K562 (cell line): ENCODE results near the gene GPR21. TPM values are rescaled to one million over a fixed set of nuclear protein-coding genes. Genes with fewer than 3 reads are reported as not detected.

Source experiments
- ATAC-seq: fragments of 200-7000 bp; cut with Tn5 transposase; 3 replicates; pipeline ENCODE4 v1.9.1; 2020; ENCODE audit warnings: moderate library complexity
- BruUV-seq: library from RNA; stranded (reverse); fragments of 400-500 nt; replicated peaks from 2 replicates; lab custom pipeline; 2021; lab: Mats Ljungman, UMichigan
- CTCF ChIA-PET: fragments of 300-600 bp; formaldehyde crosslinking; extraction: SDS; loops from one replicate; lab custom pipeline; 2021; ENCODE audit warnings: low intra/inter-chr PET ratio; lab: Yijun Ruan, JAX
- POLR2A ChIA-PET: fragments of 300-600, 350-650 bp; sonication (Branson Sonifier 250); formaldehyde crosslinking; extraction: SDS; loops from one replicate; lab custom pipeline; 2021; ENCODE audit warnings: antibody characterized with exemption, inconsistent platforms; lab: Yijun Ruan, JAX
- DNase-seq, 4 experiments: peaks; one replicate each; pipeline versions ENCODE4 v3.0.0 to v3.0.0-alpha.2; 2011 to 2018; ENCODE audit warnings: low spot score in 3 of 4, mixed read lengths in 3 of 4; ENCODE audit errors: extremely low read depth in 1 of 4
- FAIRE-seq: peaks from 2 replicates; lab custom pipeline; 2011; peaks lifted over from hg19 to GRCh38; lab: Jason Lieb, UNC
- H2AFZ ChIP-seq: 2 replicates; pipeline ENCODE4 v1.6.0; 2011; ENCODE audit warnings: low read depth, low read length, control low read depth, inconsistent platforms
- H3K27ac ChIP-seq: fragments of 200-600 bp; 3 replicates; pipeline ENCODE4 v1.8.0; 2011; ENCODE audit warnings: low read depth, mild to moderate bottlenecking, control low read depth, inconsistent platforms, low read length, moderate library complexity, mixed read lengths; ENCODE audit errors: extremely low read depth
- H3K27me3 ChIP-seq, 2 experiments: fragments of 300-600 bp in 1 of 2; 2 replicates in 1 of 2; 3 replicates in 1 of 2; pipeline versions ENCODE4 v1.6.0 to v1.8.0; 2011; ENCODE audit warnings: inconsistent platforms in 2 of 2, low read length in 2 of 2, mild to moderate bottlenecking in 1 of 2, mixed read lengths in 1 of 2, moderate library complexity in 1 of 2; ENCODE audit not compliant: control insufficient read depth in 2 of 2, insufficient read depth in 2 of 2
- H3K36me3 ChIP-seq: fragments of 300-600 bp; 3 replicates; pipeline ENCODE4 v1.8.0; 2011; ENCODE audit warnings: mild to moderate bottlenecking, low read length, inconsistent platforms; ENCODE audit not compliant: control insufficient read depth, insufficient read depth
- H3K4me1 ChIP-seq, 2 experiments: fragments of 200-600 bp in 1 of 2; replicated peaks in 1 of 2; 2 replicates in 1 of 2; 3 replicates in 1 of 2; pipeline versions ENCODE4 v1.5.1 to v1.8.0; 2011; ENCODE audit warnings: inconsistent platforms in 2 of 2, low read length in 2 of 2, mild to moderate bottlenecking in 1 of 2, mixed read lengths in 1 of 2, moderate library complexity in 1 of 2; ENCODE audit not compliant: control insufficient read depth in 2 of 2, insufficient read depth in 2 of 2
- H3K4me2 ChIP-seq: 2 replicates; pipeline ENCODE4 v1.6.1; 2011; ENCODE audit warnings: low read length, control low read depth, inconsistent platforms, mixed read lengths; ENCODE audit not compliant: insufficient read depth
- H3K4me3 ChIP-seq: fragments of 200-600 bp; sonication (generic), shearing (Covaris generic); 2 replicates; pipeline ENCODE4 v1.5.1; 2016; ENCODE audit warnings: control low read depth, inconsistent platforms
- H3K79me2 ChIP-seq: fragments of 200-600 bp; 3 replicates; pipeline ENCODE4 v1.8.0; 2011; ENCODE audit warnings: low read length, inconsistent platforms; ENCODE audit not compliant: control insufficient read depth, insufficient read depth
- H3K9ac ChIP-seq, 2 experiments: 2 replicates each; pipeline versions ENCODE4 v1.6.0 to v1.6.1; 2011; ENCODE audit warnings: low read depth in 2 of 2, low read length in 2 of 2, control low read depth in 1 of 2, inconsistent platforms in 1 of 2, mild to moderate bottlenecking in 1 of 2, mixed read lengths in 1 of 2; ENCODE audit not compliant: insufficient read depth in 1 of 2
- H3K9me1 ChIP-seq: one replicate; pipeline ENCODE4 v1.6.0; 2011; ENCODE audit warnings: inconsistent platforms, mild to moderate bottlenecking, low read length, moderate library complexity; ENCODE audit not compliant: control insufficient read depth, insufficient read depth
- H3K9me3 ChIP-seq: replicated peaks from 2 replicates; pipeline ENCODE4 v1.5.1; 2011; ENCODE audit warnings: low read depth, low read length, inconsistent platforms; ENCODE audit not compliant: control insufficient read depth, insufficient read depth
- H4K20me1 ChIP-seq: replicated peaks from 2 replicates; pipeline ENCODE4 v1.6.1; 2011; ENCODE audit warnings: low read length, inconsistent platforms, mixed read lengths; ENCODE audit not compliant: control insufficient read depth, insufficient read depth
- DACH1 ChIP-seq: fragments of 450-650 bp; IDR thresholded peaks from 2 replicates; pipeline ENCODE4 v1.6.1; 2018; ENCODE audit not compliant: partially characterized antibody
- ETV6 ChIP-seq, 3 experiments: fragments of 150-350 bp in 1 of 3; sonication (generic) in 1 of 3; formaldehyde crosslinking in 1 of 3; IDR thresholded peaks; 2 replicates each; pipeline versions ENCODE4 v1.6.1 to v1.8.0; 2014 to 2022; ENCODE audit warnings: borderline replicate concordance in 2 of 3, low read depth in 2 of 3, antibody characterized with exemption in 1 of 3, low read length in 1 of 3, mild to moderate bottlenecking in 1 of 3, missing genetic modification reagents in 1 of 3
- RBBP5 ChIP-seq: fragments of 200-600 bp; sonication (generic); IDR thresholded peaks from 2 replicates; pipeline ENCODE4 v1.6.1; 2012; ENCODE audit warnings: borderline replicate concordance, mild to moderate bottlenecking, low read length, control low read depth, inconsistent platforms; ENCODE audit not compliant: insufficient read depth, poor library complexity, severe bottlenecking
- ZNF232 ChIP-seq: sonication (generic); formaldehyde crosslinking; IDR thresholded peaks from 2 replicates; pipeline ENCODE4 v1.8.0; 2022; ENCODE audit warnings: mild to moderate bottlenecking, missing genetic modification reagents
- ZNF431 ChIP-seq: sonication (generic); formaldehyde crosslinking; IDR thresholded peaks from 2 replicates; pipeline ENCODE4 v1.8.0; 2022; ENCODE audit warnings: mild to moderate bottlenecking, missing genetic modification reagents
- WGBS: fragments of 100-300 bp; shearing (Covaris generic); methylation state at CpG from one replicate; pipeline ENCODE4 v1.1.6; 2016; ENCODE audit warnings: low coverage, mixed read lengths; ENCODE audit not compliant: insufficient coverage; ENCODE audit errors: missing lambda C conversion rate; 5-methylcytosine and 5-hydroxymethylcytosine counted together
- in situ Hi-C: fragments of 300-500 bp; cut with MboI; formaldehyde crosslinking; loops from 4 replicates; pipeline ENCODE4 v1.15.0; 2018; ENCODE audit warnings: inconsistent platforms, mixed read lengths
- intact Hi-C: fragments of 100-400 bp; cut with micrococcal nuclease; formaldehyde crosslinking; loops from 2 replicates; pipeline ENCODE4 v1.14.2; 2022
- polyA plus RNA-seq, 8 experiments: library from polyadenylated mRNA; depleted of rRNA in 4 of 8; stranded (reverse) in 5 of 8; unstranded in 3 of 8; fragments of >200 nt; fragmentation: Nextera tagmentation in 2 of 8; fragmentation: Illumina TruSeq in 1 of 8; extraction: Ambion mirVana in 2 of 8; extraction: Trizol in 1 of 8; gene quantifications; 2 replicates each; pipeline versions ENCODE4 v1.2.1 to v1.2.3, GENCODE V29; 2011 to 2014; ENCODE audit warnings: inconsistent platforms in 1 of 8, missing spikeins in 1 of 8
- total RNA-seq, 7 experiments: library from RNA; depleted of rRNA in 6 of 7; stranded (reverse); fragments of >200 nt in 6 of 7; fragmentation: Illumina TruSeq in 2 of 7; extraction: Trizol in 2 of 7; gene quantifications; 2 replicates each; pipeline versions ENCODE4 v1.2.1 to v1.2.3, GENCODE V29; 2011 to 2021; ENCODE audit warnings: low replicate concordance in 1 of 7

The GPR21 gene
- total and polyA plus RNA-seq, 9 of the 15 experiments (the other 6 are each of a cell fraction or from before 2014, with no cell fraction given) = 0.16 to 0.83 (median 0.36) TPM; not detected in 6

DNA sequence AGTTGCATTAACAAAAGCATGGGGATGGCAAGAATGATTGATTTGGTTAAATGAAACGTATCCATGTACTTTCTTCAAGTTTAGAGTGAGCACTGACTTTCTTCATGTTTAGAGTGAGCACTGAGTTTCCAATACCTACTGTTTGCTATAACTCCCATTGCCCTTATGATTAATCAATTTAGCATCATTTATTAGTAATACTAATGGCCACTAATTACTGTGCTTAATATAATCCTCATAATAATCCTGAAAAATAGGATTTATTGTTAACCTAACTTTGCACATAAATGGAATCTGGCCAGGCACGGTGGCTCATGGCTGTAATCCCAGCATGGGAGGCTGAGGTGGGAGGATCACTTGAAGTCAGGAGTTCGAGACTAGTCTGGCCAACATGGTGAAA lies 22.1 kb upstream of the GPR21 start:
- no peak for FAIRE-seq
- no peaks in the 10 kb centered on the region for H3K79me2 ChIP-seq
- no peak for TF ChIP-seq RBBP5
- TF ChIP-seq DACH1 = peak; percentile 82
- TF ChIP-seq ZNF232 (CRISPR knock-in tag) = 0 out of 2 replicates have a peak, but pooled peaks have one; percentile 53
- TF ChIP-seq ZNF431 = 0 out of 2 replicates have a peak, but pooled peaks have one; percentile 28
- TF ChIP-seq ETV6 (IDR thresholded peaks at IDR 0.05; ENCODE audit: borderline replicate concordance in 1 of 2, low read depth in 2 of 2, low read length in 1 of 2) = no peak
- TF ChIP-seq ETV6 (CRISPR knock-in tag; IDR thresholded peaks at IDR 0.05; ENCODE audit: borderline replicate concordance) = peak; percentile 73; the same call in 1 of the 2 replicates
- TF ChIP-seq, all 486 proteins: peak for 4
- no TSS peak for BruUV-seq
- H3K4me3 ChIP-seq = no peak overlapping the region
- no peak for ATAC-seq
- H3K27ac ChIP-seq = no peak overlapping the region
- H3K27me3 ChIP-seq = no peaks in the 10 kb centered on the region
- POLR2A ChIA-PET = no interaction called here
- H2AFZ ChIP-seq = no peak overlapping the region
- H4K20me1 ChIP-seq = no peaks in the 10 kb centered on the region
- CTCF ChIA-PET = no interaction called here
- no peak overlapping the region for H3K4me2 ChIP-seq
- no peak overlapping the region for H3K9ac ChIP-seq
- no peak for DNase-seq
- H3K36me3 ChIP-seq = peaks cover 24% of the 10 kb centered on the region; the same call in 1 of the 3 replicates
- no peaks in the 10 kb centered on the region for H3K9me1 ChIP-seq
- in situ Hi-C loops (no loop called here), intact Hi-C loops (no loop called here)
- no peaks in the 10 kb centered on the region; a peak in 2 of 5 replicates for H3K4me1 ChIP-seq
- H3K9me3 ChIP-seq = no peaks in the 10 kb centered on the region
- 90% methylated on average over 3 of the region's 3 CpGs for WGBS
